Omental fat pad (tissue), 4 donors: ENCODE measurements around the gene NT5DC1. TPM values are rescaled to one million over a fixed set of nuclear protein-coding genes. Genes with fewer than 3 reads are reported as not detected.

ENCODE experiments used
- ATAC-seq: fragments of 150-250 bp; one replicate; pipeline ENCODE4 v1.9.1; 2016; ENCODE audit warnings: mild to moderate bottlenecking, moderate library complexity; ENCODE audit not compliant: low FRiP score
- DNase-seq: peaks from one replicate; pipeline ENCODE4 v3.0.0-alpha.2; 2019; ENCODE audit warnings: low spot score
- total RNA-seq, 4 donors: library from RNA; depleted of rRNA; stranded (reverse); fragments of >200 nt; gene quantifications; one replicate each; pipeline ENCODE4 v1.1.0, GENCODE V29; 2016
- TF ChIP-seq, protein P1 (sequence below), 3 donors: fragments of 450-650 bp; IDR thresholded peaks; one replicate each; pipeline ENCODE4 v1.5.1; 2016 to 2017; ENCODE audit warnings: antibody characterized with exemption in 3 of 3, mild to moderate bottlenecking in 3 of 3, moderate library complexity in 2 of 3

Gene NT5DC1
- total RNA-seq, 4 donors from 2014 or later: 6.1 to 8.7 (median 8.2) TPM

DNA sequence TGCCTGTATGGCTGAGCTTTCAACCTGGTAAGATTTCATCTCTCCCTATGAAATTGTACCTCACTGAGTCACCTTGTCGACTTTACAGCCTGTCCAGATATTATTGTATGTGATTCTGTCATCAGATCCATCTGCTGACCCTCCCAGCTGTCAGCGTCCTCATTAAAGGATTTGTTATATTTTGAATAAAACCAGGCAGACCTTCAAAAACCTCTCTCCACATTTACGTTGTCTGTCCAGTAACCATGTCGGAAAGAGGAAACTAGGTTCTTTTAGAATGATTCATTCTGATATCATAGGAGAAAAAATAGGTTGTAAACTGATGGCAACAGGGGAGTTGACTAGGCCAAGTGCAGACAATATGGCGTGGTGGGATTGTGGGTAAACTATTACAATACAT, 114.8 kb downstream of the NT5DC1 start:
- TF ChIP-seq, protein P1, sequence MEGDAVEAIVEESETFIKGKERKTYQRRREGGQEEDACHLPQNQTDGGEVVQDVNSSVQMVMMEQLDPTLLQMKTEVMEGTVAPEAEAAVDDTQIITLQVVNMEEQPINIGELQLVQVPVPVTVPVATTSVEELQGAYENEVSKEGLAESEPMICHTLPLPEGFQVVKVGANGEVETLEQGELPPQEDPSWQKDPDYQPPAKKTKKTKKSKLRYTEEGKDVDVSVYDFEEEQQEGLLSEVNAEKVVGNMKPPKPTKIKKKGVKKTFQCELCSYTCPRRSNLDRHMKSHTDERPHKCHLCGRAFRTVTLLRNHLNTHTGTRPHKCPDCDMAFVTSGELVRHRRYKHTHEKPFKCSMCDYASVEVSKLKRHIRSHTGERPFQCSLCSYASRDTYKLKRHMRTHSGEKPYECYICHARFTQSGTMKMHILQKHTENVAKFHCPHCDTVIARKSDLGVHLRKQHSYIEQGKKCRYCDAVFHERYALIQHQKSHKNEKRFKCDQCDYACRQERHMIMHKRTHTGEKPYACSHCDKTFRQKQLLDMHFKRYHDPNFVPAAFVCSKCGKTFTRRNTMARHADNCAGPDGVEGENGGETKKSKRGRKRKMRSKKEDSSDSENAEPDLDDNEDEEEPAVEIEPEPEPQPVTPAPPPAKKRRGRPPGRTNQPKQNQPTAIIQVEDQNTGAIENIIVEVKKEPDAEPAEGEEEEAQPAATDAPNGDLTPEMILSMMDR (IDR thresholded peaks at IDR 0.05): no peak
- no peak for ATAC-seq
- no peak for DNase-seq

DNA sequence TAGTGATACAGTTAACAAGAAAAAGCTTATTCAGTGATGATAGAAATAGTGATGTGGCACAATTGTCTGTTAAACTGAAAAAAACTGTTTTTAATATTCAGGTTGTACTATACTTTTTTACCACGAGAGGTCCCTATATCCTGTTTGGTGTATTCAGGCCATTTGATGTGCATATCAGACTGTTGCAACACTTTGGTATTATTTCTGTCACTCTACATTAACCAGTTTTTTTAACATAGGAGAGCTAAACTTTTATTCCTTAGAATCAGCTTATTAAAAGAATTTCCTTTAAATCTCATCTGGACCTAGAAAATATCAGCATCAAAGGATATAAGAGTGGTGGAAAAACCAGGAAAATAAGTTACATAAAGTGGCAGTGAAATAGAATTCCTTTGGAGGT, 116.4 kb downstream of the NT5DC1 start:
- TF ChIP-seq, protein P1 (IDR thresholded peaks at IDR 0.05): no peak
- peak; percentile 51 for ATAC-seq
- DNase-seq: no peak

DNA sequence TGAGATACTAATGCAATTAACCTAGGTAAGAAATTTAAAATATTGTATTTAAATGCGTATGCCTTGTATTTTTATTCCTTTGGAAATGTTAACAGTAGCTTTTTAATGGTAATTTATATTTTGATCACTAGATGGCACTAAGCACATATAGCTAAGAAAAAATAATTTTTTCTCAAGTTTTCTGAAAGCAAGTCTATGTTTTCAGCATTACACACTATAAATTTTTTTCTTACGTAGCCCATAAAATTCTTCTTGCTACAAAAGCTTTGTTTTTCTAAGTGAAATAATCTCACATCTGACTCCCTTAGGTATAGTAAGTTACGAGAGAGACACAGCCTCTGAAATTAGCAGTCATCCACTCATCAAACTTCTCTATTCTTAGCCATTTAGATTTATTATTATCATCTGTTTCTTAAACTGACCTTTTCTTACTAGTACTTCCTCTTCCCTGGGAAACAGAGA, 117.5 kb downstream of the NT5DC1 start:
- ATAC-seq: no peak
- TF ChIP-seq, protein P1 (IDR thresholded peaks at IDR 0.05): no peak
- no peak for DNase-seq

DNA sequence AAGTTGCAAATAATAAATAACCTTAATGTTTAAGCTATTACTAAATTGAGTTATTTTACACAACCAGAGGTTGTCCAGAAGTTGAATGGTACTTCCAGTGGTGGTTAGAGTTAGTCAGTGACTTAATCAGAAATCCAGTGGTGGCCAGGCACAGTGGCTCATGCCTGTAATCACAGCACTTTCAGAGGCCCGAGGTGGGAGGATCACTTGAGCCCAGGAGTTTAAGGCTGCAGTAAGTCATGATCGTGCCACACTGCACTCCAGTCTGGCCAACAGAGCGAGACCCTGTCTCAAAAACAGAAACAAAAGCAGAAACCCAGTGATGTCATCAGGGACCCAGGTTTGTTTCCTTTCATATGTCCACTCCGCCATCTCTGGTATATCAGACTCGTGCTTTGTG, 118.2 kb downstream of the NT5DC1 start:
- TF ChIP-seq, protein P1 (IDR thresholded peaks at IDR 0.05): no peak
- DNase-seq: no peak
- ATAC-seq: no peak

DNA sequence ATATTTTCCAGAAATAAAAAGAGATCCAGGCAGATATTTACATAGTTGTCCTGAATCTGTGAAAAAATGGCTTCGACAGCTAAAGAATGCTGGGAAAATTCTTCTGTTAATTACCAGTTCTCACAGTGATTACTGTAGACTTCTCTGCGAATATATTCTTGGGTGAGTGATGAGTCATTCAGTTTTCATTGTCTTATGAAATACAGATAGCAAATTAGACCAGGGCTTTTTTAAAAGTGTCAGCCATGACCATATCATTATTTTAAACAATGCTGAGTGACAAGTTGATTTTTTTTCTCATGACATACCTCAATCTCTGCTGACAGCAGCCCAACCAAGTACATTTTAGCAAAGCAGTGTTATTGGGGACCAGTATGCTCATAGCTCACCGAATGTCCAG, 120.4 kb downstream of the NT5DC1 start:
- DNase-seq (no peak), ATAC-seq (no peak)
- TF ChIP-seq, protein P1 (IDR thresholded peaks at IDR 0.05): no peak

DNA sequence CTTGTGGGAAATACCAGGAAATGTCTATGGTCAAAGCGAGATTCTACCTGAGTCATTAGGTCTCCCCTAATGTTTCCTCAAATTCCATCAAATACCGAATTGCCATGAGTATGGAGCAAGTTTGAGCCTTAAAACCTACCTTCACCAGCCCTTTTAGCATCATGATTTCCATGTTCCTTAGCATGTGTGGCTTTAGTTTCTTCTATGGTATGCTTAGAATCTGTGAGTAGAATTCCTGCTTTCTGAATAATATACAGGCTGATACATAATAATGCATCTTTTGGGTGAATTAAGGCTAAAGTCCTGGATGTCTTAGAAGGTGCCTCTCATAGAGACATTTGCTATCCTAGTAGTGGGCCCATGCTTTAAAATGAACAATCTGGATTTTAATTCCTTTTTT, 121.3 kb downstream of the NT5DC1 start:
- TF ChIP-seq, protein P1 (IDR thresholded peaks at IDR 0.05): no peak
- ATAC-seq (no peak), DNase-seq (no peak)

DNA sequence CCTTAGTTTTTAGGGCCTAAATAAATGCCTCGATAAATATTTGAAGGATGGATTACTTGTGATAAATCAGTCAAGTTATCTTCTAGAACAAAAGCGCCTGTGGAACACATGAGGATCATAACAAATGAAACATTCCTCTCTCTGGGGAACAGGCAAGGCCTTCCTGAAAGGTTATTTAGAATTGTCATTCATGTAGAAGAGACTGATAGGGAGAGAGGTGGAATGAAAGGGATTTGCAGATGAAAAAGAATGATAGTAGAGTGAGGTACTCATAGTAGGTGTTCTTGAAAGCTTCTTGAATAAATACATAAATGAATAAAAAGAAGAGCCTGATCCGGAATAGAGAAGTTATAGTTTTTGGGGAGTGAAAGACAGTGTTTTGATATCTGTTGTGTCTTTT, 122.7 kb downstream of the NT5DC1 start:
- ATAC-seq: no peak
- no peak for DNase-seq
- TF ChIP-seq, protein P1 (IDR thresholded peaks at IDR 0.05): no peak
